HG02970 (cell line): ENCODE data around the gene DPP3.

Source experiments
- ATAC-seq: cut with Tn5 transposase; IDR thresholded peaks from one replicate; pipeline ENCODE4 v1.9.1; 2021; ENCODE audit warnings: mild to moderate bottlenecking, moderate library complexity, moderate number of reproducible peaks; ENCODE audit not compliant: unreplicated experiment, low FRiP score

The DPP3 gene

DNA sequence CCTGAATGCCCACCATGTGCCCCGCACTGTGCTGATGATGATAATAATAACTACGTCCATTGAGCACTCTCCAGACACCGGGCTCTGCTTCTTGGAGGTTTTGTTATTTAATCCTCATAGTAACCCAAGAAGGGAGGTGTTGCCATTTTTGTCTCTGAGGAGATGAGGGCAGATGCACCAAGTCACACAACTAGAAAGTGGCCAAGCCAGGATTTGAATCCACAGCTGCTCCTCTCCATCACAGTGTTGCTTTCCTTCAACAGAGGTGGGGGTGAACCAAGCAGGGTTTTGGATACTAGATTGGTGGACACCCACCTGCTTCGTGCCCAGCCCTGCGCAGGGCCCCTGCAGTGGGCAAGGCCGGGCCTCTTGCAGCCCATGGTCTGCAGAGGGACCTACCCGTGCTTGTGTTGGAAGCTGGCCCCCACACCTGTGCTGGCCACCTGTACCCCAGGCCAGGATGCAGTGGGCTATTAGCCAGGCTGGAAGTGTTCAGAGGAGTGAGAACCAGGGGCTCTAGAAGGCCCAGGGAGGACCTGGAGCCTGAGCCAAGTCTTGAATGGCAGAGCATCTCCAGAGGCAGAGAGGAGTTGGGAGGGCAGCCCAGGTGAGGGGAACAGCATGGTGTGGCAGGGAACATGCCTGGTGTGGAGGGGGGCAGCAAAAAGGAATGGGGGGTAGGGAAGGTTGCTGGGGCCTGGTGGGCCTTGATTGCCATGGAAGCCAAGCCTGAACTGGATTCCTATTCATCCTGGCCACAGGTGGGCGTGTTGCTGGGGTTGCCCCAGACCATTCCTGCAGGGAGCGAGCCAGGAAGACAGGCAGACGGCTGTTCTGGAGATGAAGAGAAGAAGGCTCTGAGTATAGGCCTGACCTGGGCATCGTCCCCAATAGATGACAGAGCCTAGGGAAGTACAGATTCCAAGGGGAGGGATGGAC is 2.7 kb upstream of the DPP3 start:
- no peak for ATAC-seq

- no peak for ATAC-seq
These were observed 1.4 kb upstream of the DPP3 start for GRCh38 chr11:66478729-66479393.

- ATAC-seq = no peak
These were observed 679 bp upstream of the DPP3 start for GRCh38 chr11:66479394-66480116.

- no peak for ATAC-seq
These were observed 4.7 kb downstream of the DPP3 start for GRCh38 chr11:66484806-66485380.

- no peak for ATAC-seq
These were observed 8.7 kb downstream of the DPP3 start for GRCh38 chr11:66488957-66489356.

DNA sequence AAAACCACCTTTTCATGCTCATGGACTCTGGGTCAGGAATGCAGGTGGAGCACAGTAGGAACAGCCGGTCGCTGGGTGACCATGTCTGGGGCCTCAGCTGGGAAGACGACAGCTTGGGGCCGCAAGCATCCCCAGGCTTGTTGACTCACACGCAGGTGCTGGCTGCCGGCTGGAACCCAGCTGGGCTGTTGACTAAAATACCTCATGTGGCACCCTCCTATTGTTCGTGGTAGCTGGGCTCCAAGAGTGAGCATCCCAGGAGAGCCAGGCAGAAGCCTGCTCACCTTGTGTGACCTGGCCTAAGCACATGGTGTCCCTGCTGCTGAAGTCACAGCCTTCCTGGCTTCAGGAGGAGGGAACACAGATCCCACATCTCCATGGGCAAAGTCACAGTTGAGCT is 9.4 kb downstream of the DPP3 start:
- ATAC-seq = no peak

- no peak for ATAC-seq
These were observed 11.2 kb downstream of the DPP3 start for GRCh38 chr11:66491315-66491935.

- ATAC-seq = no peak
These were observed 12.1 kb downstream of the DPP3 start for GRCh38 chr11:66492161-66492865.

GRCh38 chr11:66493130-66493529 is 12.9 kb downstream of the DPP3 start:
- ATAC-seq = no peak

GRCh38 chr11:66494458-66494857 is 14.2 kb downstream of the DPP3 start:
- no peak for ATAC-seq

DNA sequence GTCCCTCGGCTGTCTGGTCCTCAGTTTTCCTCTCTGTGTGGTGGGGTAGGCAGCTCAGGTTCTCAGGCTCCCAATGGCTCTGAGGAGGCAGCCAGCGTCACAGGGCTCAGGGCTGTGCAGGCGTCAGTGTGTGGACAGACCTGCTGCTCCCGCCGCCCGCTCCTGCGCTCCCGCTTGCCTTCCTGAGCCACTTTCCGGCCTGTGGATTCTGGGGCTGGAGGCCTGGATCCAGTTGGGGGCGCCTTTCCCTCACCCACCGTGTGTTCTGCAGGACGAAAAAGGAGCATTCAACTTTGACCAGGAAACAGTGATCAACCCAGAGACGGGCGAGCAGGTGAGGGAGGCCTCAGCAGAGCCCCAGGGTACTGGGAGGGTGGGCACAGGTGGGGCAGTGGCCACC is 14.7 kb downstream of the DPP3 start:
- no peak for ATAC-seq

GRCh38 chr11:66495401-66495854 is 15.2 kb downstream of the DPP3 start:
- no peak for ATAC-seq

- ATAC-seq = no peak
These were observed 17.0 kb downstream of the DPP3 start for GRCh38 chr11:66497206-66497605.

DNA sequence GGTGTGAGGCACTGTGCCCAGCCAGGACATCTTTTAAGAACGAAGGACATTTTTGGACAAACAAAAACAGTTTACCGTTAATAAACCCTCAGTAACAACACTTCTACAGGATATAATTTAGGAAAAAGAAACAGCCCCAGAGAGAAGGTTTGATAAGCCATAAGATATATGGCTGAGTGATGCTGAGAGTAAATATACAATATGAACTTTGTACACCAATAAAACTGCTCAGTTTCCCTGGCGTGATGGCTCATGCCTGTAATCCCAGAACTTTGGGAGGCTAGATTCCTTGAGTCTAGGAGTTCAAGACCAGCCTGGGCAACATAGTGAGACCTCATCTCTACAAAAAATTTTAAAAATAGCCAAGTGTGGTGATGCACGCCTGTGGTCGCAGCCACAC is 18.3 kb downstream of the DPP3 start:
- no peak for ATAC-seq

- ATAC-seq = no peak
These were observed 25.1 kb downstream of the DPP3 start for GRCh38 chr11:66505276-66505816.

- no peak for ATAC-seq
These were observed 28.9 kb downstream of the DPP3 start for GRCh38 chr11:66509131-66509561.

GRCh38 chr11:66510271-66510989 is 30.2 kb downstream of the DPP3 start, which contains the start of gene BBS1:
Gene BBS1 (plus strand): TSS chr11:66510635. CDS start chr11:66510660, 25 bp downstream.
- ATAC-seq = peak; percentile 77

DNA sequence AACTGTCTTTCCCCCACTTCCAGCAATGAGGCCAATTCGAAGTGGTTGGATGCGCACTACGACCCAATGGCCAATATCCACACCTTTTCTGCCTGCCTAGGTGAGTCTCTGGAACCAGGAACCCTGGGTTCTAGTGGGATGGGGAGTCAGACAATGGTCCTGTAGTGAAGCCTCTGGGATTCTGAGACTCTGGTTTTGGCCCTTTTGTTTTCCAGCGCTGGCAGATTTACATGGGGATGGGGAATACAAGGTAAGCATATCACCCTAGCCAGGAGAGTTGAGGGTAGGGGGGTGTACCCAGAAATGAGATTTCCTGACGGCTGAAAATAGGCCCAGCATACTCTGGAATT is 30.7 kb downstream of the DPP3 start:
- no peak for ATAC-seq

GRCh38 chr11:66523611-66524010 is 43.4 kb downstream of the DPP3 start:
- ATAC-seq = no peak
